C4-2B (cell line): ENCODE results near the gene SLX1A.

Source experiments
- ZFX ChIP-seq: fragments of 450-650 bp; IDR thresholded peaks from 2 replicates; pipeline ENCODE4 v1.6.1; 2017
- TF ChIP-seq, protein P1 (sequence below): fragments of 450-650 bp; conservative IDR thresholded peaks from 2 replicates; pipeline ENCODE4 v1.5.1; 2017; ENCODE audit warnings: mild to moderate bottlenecking

GRCh38 chr16:30151091-30151490 is 42.6 kb upstream of the SLX1A start:
- TF ChIP-seq, protein P1, sequence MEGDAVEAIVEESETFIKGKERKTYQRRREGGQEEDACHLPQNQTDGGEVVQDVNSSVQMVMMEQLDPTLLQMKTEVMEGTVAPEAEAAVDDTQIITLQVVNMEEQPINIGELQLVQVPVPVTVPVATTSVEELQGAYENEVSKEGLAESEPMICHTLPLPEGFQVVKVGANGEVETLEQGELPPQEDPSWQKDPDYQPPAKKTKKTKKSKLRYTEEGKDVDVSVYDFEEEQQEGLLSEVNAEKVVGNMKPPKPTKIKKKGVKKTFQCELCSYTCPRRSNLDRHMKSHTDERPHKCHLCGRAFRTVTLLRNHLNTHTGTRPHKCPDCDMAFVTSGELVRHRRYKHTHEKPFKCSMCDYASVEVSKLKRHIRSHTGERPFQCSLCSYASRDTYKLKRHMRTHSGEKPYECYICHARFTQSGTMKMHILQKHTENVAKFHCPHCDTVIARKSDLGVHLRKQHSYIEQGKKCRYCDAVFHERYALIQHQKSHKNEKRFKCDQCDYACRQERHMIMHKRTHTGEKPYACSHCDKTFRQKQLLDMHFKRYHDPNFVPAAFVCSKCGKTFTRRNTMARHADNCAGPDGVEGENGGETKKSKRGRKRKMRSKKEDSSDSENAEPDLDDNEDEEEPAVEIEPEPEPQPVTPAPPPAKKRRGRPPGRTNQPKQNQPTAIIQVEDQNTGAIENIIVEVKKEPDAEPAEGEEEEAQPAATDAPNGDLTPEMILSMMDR, result no peak
- TF ChIP-seq ZFX, result no peak
